ENCODE data around the gene USP6NL.
A peak's percentile ranks its signal among the peaks of the same experiment; 100 is the strongest.
"Not testable (repeated sequence)": the region's sequence is repeated elsewhere in the genome, so short reads cannot be mapped to it uniquely, and the experiment has no call there.

The USP6NL gene

GRCh38 chr10:11441151-11441535, 170.3 kb downstream of the USP6NL start:
- DNase-seq = no peak

GRCh38 chr10:11440250-11441150, 170.9 kb downstream of the USP6NL start:
- no peak for DNase-seq

GRCh38 chr10:11439523-11440053, 171.9 kb downstream of the USP6NL start:
- no peak for DNase-seq

GRCh38 chr10:11437391-11438142, 173.9 kb downstream of the USP6NL start:
- DNase-seq = no peak

GRCh38 chr10:11436445-11436844, 175.0 kb downstream of the USP6NL start:
- DNase-seq = not testable (repeated sequence)

- DNase-seq = no peak
These were observed 175.9 kb downstream of the USP6NL start for GRCh38 chr10:11435581-11435981.

GRCh38 chr10:11434324-11434723, 177.1 kb downstream of the USP6NL start:
- DNase-seq = no peak

- no peak for DNase-seq
These were observed 177.8 kb downstream of the USP6NL start for GRCh38 chr10:11433657-11434056.

GRCh38 chr10:11431216-11431555, 180.3 kb downstream of the USP6NL start:
- DNase-seq = no peak

GRCh38 chr10:11430421-11431215, 180.8 kb downstream of the USP6NL start:
- DNase-seq = peak; percentile 26

GRCh38 chr10:11429439-11430052, 181.9 kb downstream of the USP6NL start:
- DNase-seq = no peak

GRCh38 chr10:11425676-11426075, 185.8 kb downstream of the USP6NL start:
- DNase-seq = no peak

GRCh38 chr10:11425296-11425610, 186.2 kb downstream of the USP6NL start:
- no peak for DNase-seq

- DNase-seq = peak; percentile 81
These were observed 186.8 kb downstream of the USP6NL start for GRCh38 chr10:11424456-11425295.

- DNase-seq = no peak
These were observed 194.5 kb downstream of the USP6NL start for GRCh38 chr10:11416974-11417373.

- DNase-seq = no peak
These were observed 196.4 kb downstream of the USP6NL start for GRCh38 chr10:11415095-11415494.

GRCh38 chr10:11414314-11415038, 197.0 kb downstream of the USP6NL start:
- DNase-seq = no peak

- no peak for DNase-seq
These were observed 199.4 kb downstream of the USP6NL start for GRCh38 chr10:11411926-11412545.

GRCh38 chr10:11409357-11409756, 202.1 kb downstream of the USP6NL start:
- DNase-seq = no peak

GRCh38 chr10:11407939-11408338, 203.5 kb downstream of the USP6NL start:
- no peak for DNase-seq

- DNase-seq = no peak
These were observed 204.7 kb downstream of the USP6NL start for GRCh38 chr10:11406746-11407145.

Measured in eye (tissue), 1 donor.